IMR-90 (cell line): ENCODE data around the gene RNF215. TPM values are rescaled to one million over a fixed set of nuclear protein-coding genes. Genes with fewer than 3 reads are reported as not detected.

Experiments used
- ATAC-seq: fragments of 200-7000 bp; cut with Tn5 transposase; 2 replicates; pipeline ENCODE4 v1.9.1; 2020; ENCODE audit warnings: low read depth, mild to moderate bottlenecking, moderate library complexity
- BruUV-seq: library from RNA; stranded (reverse); fragments of 400-500 nt; replicated peaks from 2 replicates; lab custom pipeline; 2021; lab: Mats Ljungman, UMichigan
- CTCF ChIA-PET: fragments of 300-600 bp; formaldehyde crosslinking; extraction: SDS; loops from one replicate; lab custom pipeline; 2021; ENCODE audit warnings: antibody characterized with exemption; lab: Yijun Ruan, JAX
- POLR2A ChIA-PET: fragments of 300-600 bp; sonication (Branson Sonifier 250); formaldehyde crosslinking; loops from one replicate; lab custom pipeline; 2022; ENCODE audit warnings: antibody characterized with exemption; ENCODE audit not compliant: unreplicated experiment; lab: Charles Lee
- DNase-seq: peaks from one replicate; pipeline ENCODE4 v3.0.0; 2013
- H2AFZ ChIP-seq: replicated peaks from 2 replicates; pipeline ENCODE3; 2013; ENCODE audit warnings: low read length, mild to moderate bottlenecking; ENCODE audit not compliant: poor library complexity
- H2AK5ac ChIP-seq: 2 replicates; pipeline ENCODE4 v1.6.1; 2013; ENCODE audit warnings: low read depth, low read length, inconsistent platforms
- H2AK9ac ChIP-seq: replicated peaks from 2 replicates; pipeline ENCODE3; 2013; ENCODE audit warnings: mild to moderate bottlenecking, low read depth, low read length, moderate library complexity; ENCODE audit not compliant: poor library complexity
- H2BK120ac ChIP-seq: 2 replicates; pipeline ENCODE4 v1.6.1; 2013; ENCODE audit warnings: low read depth, low read length, inconsistent platforms
- H2BK15ac ChIP-seq: 3 replicates; pipeline ENCODE4 v1.6.1; 2013; ENCODE audit warnings: low read depth, low read length, inconsistent platforms
- H2BK20ac ChIP-seq: 2 replicates; pipeline ENCODE4 v1.6.1; 2013; ENCODE audit warnings: low read depth, mild to moderate bottlenecking, inconsistent platforms, low read length, moderate library complexity
- H2BK5ac ChIP-seq: 2 replicates; pipeline ENCODE4 v1.6.1; 2013; ENCODE audit warnings: mild to moderate bottlenecking, low read depth, low read length, inconsistent platforms; ENCODE audit not compliant: poor library complexity, severe bottlenecking
- H3K14ac ChIP-seq: replicated peaks from 2 replicates; pipeline ENCODE4 v1.6.1; 2013; ENCODE audit warnings: low read depth, low read length, inconsistent platforms
- H3K18ac ChIP-seq: 2 replicates; pipeline ENCODE4 v1.6.1; 2013; ENCODE audit warnings: low read depth, low read length, control low read depth
- H3K23ac ChIP-seq: 2 replicates; pipeline ENCODE4 v1.6.1; 2013; ENCODE audit warnings: low read depth, low read length, inconsistent platforms
- H3K27ac ChIP-seq: 2 replicates; pipeline ENCODE4 v1.5.1; 2013; ENCODE audit warnings: mild to moderate bottlenecking, control low read depth, low read length; ENCODE audit not compliant: insufficient read depth
- H3K27me3 ChIP-seq: 2 replicates; pipeline ENCODE4 v1.6.1; 2013; ENCODE audit warnings: low read length; ENCODE audit not compliant: control insufficient read depth, insufficient read depth
- H3K36me3 ChIP-seq: 2 replicates; pipeline ENCODE4 v1.6.1; 2013; ENCODE audit warnings: low read length, mixed read lengths; ENCODE audit not compliant: control insufficient read depth, insufficient read depth
- H3K4ac ChIP-seq: 2 replicates; pipeline ENCODE4 v1.6.1; 2013; ENCODE audit warnings: low read depth, low read length, inconsistent platforms
- H3K4me1 ChIP-seq: 2 replicates; pipeline ENCODE4 v1.6.1; 2013; ENCODE audit warnings: low read length, mixed read lengths; ENCODE audit not compliant: control insufficient read depth, insufficient read depth
- H3K4me2 ChIP-seq: 2 replicates; pipeline ENCODE4 v1.6.1; 2013; ENCODE audit warnings: low read depth, mild to moderate bottlenecking, control low read depth, low read length, moderate library complexity
- H3K4me3 ChIP-seq: 2 replicates; pipeline ENCODE4 v1.5.1; 2013; ENCODE audit warnings: low read depth, mild to moderate bottlenecking, control low read depth, low read length, moderate library complexity; ENCODE audit not compliant: insufficient read depth
- H3K56ac ChIP-seq: 2 replicates; pipeline ENCODE4 v1.6.1; 2013; ENCODE audit warnings: low read length, inconsistent platforms; ENCODE audit not compliant: insufficient read depth; ENCODE audit errors: extremely low read depth
- H3K79me1 ChIP-seq, 2 experiments: 2 replicates each; pipeline ENCODE4 v1.6.1; 2013; ENCODE audit warnings: low read length in 2 of 2, inconsistent platforms in 1 of 2, low read depth in 1 of 2
- H3K9ac ChIP-seq: 2 replicates; pipeline ENCODE4 v1.6.1; 2013; ENCODE audit warnings: low read depth, low read length, control low read depth
- H3K9me1 ChIP-seq: 2 replicates; pipeline ENCODE4 v1.6.1; 2013; ENCODE audit warnings: low read length, inconsistent platforms; ENCODE audit not compliant: insufficient read depth
- H3K9me3 ChIP-seq: 2 replicates; pipeline ENCODE4 v1.6.1; 2013; ENCODE audit warnings: low read length; ENCODE audit not compliant: control insufficient read depth, insufficient read depth
- H4K20me1 ChIP-seq: 2 replicates; pipeline ENCODE4 v1.6.1; 2013; ENCODE audit warnings: low read length, inconsistent platforms; ENCODE audit not compliant: insufficient read depth
- H4K5ac ChIP-seq: 2 replicates; pipeline ENCODE4 v1.6.1; 2013; ENCODE audit warnings: mild to moderate bottlenecking, low read depth, low read length, control low read depth
- H4K8ac ChIP-seq, 2 experiments: 2 replicates each; pipeline ENCODE4 v1.6.1; 2013; ENCODE audit warnings: low read depth in 2 of 2, low read length in 2 of 2, control low read depth in 1 of 2, inconsistent platforms in 1 of 2
- H4K91ac ChIP-seq: 2 replicates; pipeline ENCODE4 v1.6.1; 2013; ENCODE audit warnings: low read depth, low read length, inconsistent platforms; ENCODE audit not compliant: insufficient read depth
- CTCF ChIP-seq: conservative IDR thresholded peaks from 2 replicates; pipeline ENCODE4 v1.5.1; 2012; ENCODE audit warnings: mild to moderate bottlenecking, low read depth, low read length, improper control_type of control experiment
- MAZ ChIP-seq: IDR thresholded peaks from 2 replicates; pipeline ENCODE4 v1.6.1; 2012; ENCODE audit warnings: low read depth, mild to moderate bottlenecking, low read length, improper control_type of control experiment, moderate library complexity, borderline replicate concordance
- MXI1 ChIP-seq: IDR thresholded peaks from 2 replicates; pipeline ENCODE4 v1.6.1; 2012; ENCODE audit warnings: low read depth, mild to moderate bottlenecking, low read length, moderate library complexity, borderline replicate concordance
- SMC3 ChIP-seq: fragments of 150-350 bp; IDR thresholded peaks from 2 replicates; pipeline ENCODE4 v1.6.1; 2016; ENCODE audit warnings: low read depth, mild to moderate bottlenecking, antibody characterized with exemption, low read length, moderate library complexity
- WGBS, 2 experiments: methylation state at CpG; one replicate each; pipeline versions ENCODE4 v1.1.5 to v1.1.7; 2013; ENCODE audit warnings: missing lambda C conversion rate in 2 of 2; ENCODE audit not compliant: insufficient read length in 1 of 2; ENCODE audit errors: extremely low coverage in 2 of 2; 5-methylcytosine and 5-hydroxymethylcytosine counted together
- dilution Hi-C: fragments of 300-500 bp; cut with HindIII; formaldehyde crosslinking; loops from one replicate; pipeline ENCODE4 v1.14.3; 2018; ENCODE audit warnings: low sequenced_read_pairs; ENCODE audit not compliant: unreplicated experiment
- in situ Hi-C: fragments of 300-500 bp; cut with MboI; formaldehyde crosslinking; loops from 3 replicates; pipeline ENCODE4 v1.14.3; 2019; ENCODE audit warnings: low sequenced_read_pairs, inconsistent platforms, mixed read lengths
- intact Hi-C: fragments of 100-400 bp; cut with micrococcal nuclease; formaldehyde crosslinking; loops from 2 replicates; pipeline ENCODE4 v1.10.0; 2022
- polyA plus RNA-seq, 3 experiments: library from polyadenylated mRNA; depleted of rRNA; stranded (reverse); fragments of >200 nt; gene quantifications; 2 replicates each; pipeline ENCODE4 v1.2.3, GENCODE V29; 2012; ENCODE audit warnings: low replicate concordance in 1 of 3
- total RNA-seq: library from RNA; depleted of rRNA; stranded (reverse); fragments of >200 nt; gene quantifications from 2 replicates; pipeline ENCODE4 v1.2.3, GENCODE V29; 2012

Gene RNF215
- total and polyA plus RNA-seq, 2 of the 4 experiments (the other 2 are of a cell fraction), result 15.8 to 21.9 TPM

DNA sequence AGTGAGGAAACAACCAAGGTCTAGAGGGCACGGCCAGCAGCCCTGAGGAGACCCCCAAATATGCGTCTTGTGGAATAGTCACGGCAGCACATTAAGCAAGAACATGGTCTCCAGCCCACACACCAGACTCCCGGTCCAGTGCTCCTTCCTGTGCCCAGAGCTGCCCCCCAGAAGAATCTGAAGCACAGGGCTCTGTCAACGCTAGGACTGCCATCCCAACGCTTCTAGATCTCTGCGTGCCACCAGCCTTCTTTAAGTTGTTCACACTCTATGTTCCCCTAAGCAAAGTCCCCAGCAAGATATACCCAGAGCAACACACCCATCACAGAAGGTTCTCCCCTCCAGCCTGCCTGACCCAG lies 6.1 kb upstream of the RNF215 start:
- intact Hi-C loops, result no loop called here
- no peak overlapping the region for H3K56ac ChIP-seq
- H2AFZ ChIP-seq, result no peak overlapping the region
- H3K9me3 ChIP-seq, result no peaks in the 10 kb centered on the region
- no peak overlapping the region for H3K18ac ChIP-seq
- no peak overlapping the region for H2BK120ac ChIP-seq
- H2BK5ac ChIP-seq, result no peak overlapping the region
- no peak overlapping the region for H3K4ac ChIP-seq
- H3K36me3 ChIP-seq, result no peaks in the 10 kb centered on the region
- H3K27ac ChIP-seq, result no peak overlapping the region
- no peak overlapping the region for H4K91ac ChIP-seq
- DNase-seq, result no peak
- in situ Hi-C loops, result loop anchor here (10.0 kb wide), 2 partner anchors 92 to 288 kb away; no protein-coding TSS in a partner anchor
- no peak for ATAC-seq
- no peak overlapping the region for H2AK9ac ChIP-seq
- no peak overlapping the region for H3K4me3 ChIP-seq
- no peaks in the 10 kb centered on the region for H3K27me3 ChIP-seq
- ChIA-PET POLR2A (no interaction called here), CTCF (no interaction called here)
- peaks cover 12% of the 10 kb centered on the region for H3K9me1 ChIP-seq
- H4K20me1 ChIP-seq, result peaks cover 9% of the 10 kb centered on the region
- H4K8ac ChIP-seq, result no peak overlapping the region
- 66% methylated on average over 4 of the region's 7 CpGs; no CpG with 5 or more reads in 1 of the 2 experiments for WGBS, 2 experiments
- dilution Hi-C loops, result no loop called here
- TF ChIP-seq SMC3, result no peak
- no peak for TF ChIP-seq CTCF
- TF ChIP-seq MXI1, result no peak
- TF ChIP-seq MAZ, result no peak
- H3K4me2 ChIP-seq, result no peak overlapping the region
- no peak overlapping the region for H2BK15ac ChIP-seq
- no peak overlapping the region for H2BK20ac ChIP-seq
- H3K14ac ChIP-seq, result no peak overlapping the region
- H3K9ac ChIP-seq, result no peak overlapping the region
- H3K23ac ChIP-seq, result no peak overlapping the region
- BruUV-seq, result no TSS peak
- no peak overlapping the region for H2AK5ac ChIP-seq
- H3K4me1 ChIP-seq, result peaks cover 12% of the 10 kb centered on the region
- H4K5ac ChIP-seq, result no peak overlapping the region
- peaks cover 7 to 17% of the 10 kb centered on the region in 2 experiments for H3K79me1 ChIP-seq
